Posterior cingulate gyrus (tissue), 11 donors: ENCODE results near the gene MAGIX.

ENCODE experiments used
- DNase-seq, 10 donors: peaks; one replicate each; pipeline versions ENCODE4 v3.0.0 to v3.0.0-alpha.2; 2020 to 2021; ENCODE audit warnings: mixed read lengths in 3 of 10
- intact Hi-C: fragments of 100-400 bp; cut with DNase I; formaldehyde crosslinking; loops from one replicate; pipeline ENCODE4 v1.15.1; 2023

The MAGIX gene

DNA sequence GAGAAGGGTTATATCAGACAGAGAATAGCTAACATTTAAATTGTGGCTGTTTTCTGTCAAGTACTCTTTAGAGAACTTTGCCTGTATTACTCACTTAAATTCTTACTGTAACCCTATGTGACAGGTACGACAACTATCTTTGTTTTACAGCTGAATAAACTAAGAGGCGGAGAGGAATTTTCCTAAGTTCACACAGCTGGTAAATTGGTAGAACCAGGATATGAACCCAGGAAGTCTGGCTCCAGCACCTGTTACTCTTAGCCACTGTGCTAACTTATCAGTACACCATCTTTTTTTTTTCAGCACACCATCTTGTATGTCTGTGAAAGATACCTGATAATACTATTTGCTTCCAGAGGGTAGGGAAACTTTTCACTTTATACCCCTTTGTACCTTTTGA is 39.5 kb downstream of the MAGIX start:
- no peak for DNase-seq
- intact Hi-C loops = no loop called here

DNA sequence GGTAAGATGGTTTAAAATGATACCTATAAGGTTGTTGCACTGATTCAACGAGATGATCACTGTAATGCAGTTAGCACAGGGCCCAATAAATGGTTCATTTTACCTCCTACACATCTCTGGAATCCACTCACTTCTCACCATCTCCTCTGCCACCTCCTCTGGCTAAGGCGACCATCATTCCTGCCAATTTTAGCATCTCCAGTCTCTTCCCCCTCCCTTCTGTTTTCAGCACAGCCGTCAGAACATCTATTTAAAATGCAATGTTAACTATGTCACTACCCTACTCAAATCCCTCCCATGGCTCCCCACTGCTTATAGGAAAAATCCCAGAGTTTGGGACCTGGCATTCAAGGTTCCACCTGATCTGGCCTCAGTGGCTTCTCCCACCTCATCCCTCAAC is 41.0 kb downstream of the MAGIX start:
- intact Hi-C loops = no loop called here

DNA sequence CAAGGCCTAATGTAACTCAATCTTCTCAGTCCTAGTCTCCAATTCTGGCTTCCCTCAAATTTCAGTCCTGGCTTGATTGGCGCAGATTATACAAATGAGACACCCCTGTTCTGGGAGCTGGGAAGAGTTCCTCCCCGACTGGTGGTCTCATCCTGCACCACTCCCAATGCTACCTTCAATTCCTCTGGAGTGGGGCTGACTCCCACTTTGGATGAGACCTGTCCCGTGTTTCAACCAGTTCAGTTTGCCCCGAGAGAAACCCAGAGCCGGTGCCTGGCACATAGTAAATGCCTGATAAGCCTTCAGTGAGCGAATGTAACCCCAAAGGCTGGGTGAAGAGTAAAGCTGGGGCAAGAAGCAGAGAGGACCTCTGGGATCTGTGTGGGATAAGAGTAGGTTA is 41.5 kb downstream of the MAGIX start:
- DNase-seq = peak in 2 of 10 donors; percentile 66 to 79
- intact Hi-C loops = no loop called here

More for the DNA sequence above, 41.0 kb downstream of the MAGIX start:
- DNase-seq = peak in 1 of 10 donors; percentile 14

DNA sequence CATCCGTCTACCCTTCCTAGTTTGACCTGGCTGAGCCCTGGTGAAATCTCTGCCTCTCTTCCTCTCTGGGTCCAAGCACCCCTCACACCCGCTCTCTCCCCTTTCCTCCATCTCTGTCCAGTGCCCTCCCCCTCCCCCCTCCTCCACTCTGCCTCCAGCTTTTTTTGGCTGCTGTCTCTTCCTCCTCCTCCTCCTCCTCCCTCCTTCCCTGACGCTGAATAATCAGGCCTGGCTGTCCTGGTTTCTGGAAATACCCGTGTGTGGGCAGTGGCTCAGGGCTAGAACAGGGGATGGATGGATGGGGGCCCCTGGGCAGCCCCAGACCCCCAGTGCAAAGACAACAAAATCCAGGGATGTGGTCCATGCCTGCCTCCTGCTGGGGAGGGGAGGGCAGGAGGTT is 42.2 kb downstream of the MAGIX start:
- intact Hi-C loops = no loop called here
- DNase-seq = peak in 3 of 10 donors; percentile 41 to 89 (median 68)

DNA sequence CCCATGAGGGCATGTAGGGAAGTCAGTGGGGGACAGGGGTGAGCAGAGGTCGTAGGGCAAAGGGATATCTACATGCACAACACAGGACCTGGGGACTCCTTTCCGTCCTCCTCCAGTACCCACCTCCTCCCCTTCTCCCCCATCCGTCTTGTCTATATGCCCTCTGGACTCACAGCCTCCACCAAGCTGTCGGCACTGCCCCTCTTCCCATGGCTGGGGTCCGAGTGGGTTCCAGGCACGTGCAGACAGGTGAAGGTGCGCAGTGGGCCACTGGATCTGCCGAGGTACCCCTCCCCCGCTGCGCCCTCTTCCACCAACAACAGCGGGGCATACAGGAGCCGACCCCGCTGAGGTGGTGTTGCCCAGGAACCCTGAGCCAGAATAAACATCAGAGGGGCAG is 42.9 kb downstream of the MAGIX start:
- intact Hi-C loops = no loop called here
- peak in 2 of 10 donors; percentile 45 to 66 for DNase-seq

DNA sequence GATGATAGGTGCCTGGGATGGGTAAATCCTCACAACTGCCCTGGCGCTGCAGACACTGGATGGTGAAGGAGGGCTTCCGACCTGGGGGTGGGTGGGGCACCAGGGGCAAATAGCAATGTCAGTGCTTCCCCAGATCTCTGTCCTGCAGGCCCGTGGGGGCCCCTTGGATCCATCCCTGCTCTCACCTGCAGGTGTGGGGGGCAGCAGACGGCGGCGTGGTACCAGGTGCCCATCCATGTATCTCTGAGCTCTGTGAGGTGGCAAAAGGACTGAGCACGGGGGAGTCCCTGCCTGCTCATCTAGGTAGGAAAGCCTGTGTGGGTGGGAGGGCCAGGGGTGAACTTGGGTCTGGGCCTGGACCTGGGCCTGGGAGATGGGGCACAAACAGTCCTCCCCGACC is 44.0 kb downstream of the MAGIX start:
- DNase-seq = peak in 1 of 10 donors; percentile 16
- intact Hi-C loops = no loop called here

DNA sequence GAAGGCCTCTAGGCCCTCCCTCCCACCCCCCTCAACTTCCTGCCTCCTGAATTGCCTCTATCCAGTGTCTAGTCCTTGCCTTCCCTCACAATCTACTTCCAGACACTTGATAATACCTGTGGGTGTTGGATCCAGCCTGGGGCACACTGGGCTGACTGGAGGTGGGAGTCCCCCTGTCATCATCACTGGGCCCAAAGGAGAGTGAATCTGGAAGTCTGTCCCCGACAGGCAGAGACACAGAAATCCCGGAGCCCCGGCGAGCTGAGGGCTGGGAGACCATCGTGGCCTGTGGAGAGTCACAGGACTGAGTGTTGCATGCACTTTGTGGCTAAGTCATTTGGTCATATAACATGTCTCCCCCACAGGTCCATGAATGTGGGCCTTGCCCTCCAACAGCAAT is 45.8 kb downstream of the MAGIX start:
- DNase-seq = peak in 2 of 10 donors; percentile 54 to 66
- intact Hi-C loops = no loop called here

DNA sequence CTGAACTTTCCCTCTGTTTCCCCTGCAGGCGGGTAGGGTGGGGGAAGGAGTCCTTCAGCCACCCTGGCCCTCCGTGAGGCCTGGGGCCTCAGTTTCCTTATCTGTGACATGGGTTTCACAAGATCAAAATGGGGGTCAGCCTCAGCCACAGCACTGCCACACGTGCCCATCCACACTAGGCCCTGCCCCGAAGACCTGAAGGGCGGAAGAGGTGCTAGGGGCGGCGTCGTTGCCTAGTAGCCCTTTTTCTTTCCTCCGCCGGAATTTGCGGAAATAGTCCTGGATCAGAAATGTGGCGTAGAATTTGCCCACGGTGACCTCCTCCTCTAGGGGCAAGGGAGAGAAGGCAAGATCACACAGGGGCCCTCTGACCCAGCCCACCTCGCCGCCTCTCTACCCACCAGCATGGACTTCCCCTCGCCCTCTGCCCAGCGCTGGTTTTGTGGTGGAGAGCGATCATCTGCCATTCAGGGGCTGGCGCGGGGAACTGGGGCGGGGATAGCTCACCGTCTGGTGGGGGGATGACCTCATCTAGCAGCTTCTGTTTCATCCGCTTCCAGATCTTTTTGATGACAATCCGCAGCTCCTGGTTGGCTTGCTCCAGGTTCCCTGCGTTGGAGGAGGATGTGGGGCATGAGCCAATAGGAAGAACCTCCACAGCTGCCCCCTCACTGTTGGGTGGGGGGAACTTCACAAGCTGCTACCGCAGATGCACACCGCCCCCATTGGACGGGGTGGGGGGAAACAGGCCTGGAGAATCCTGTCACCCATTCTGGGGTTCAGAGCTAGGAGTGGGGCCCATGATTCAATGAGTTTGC is 47.1 kb downstream of the MAGIX start:
- intact Hi-C loops = no loop called here
- peak in 6 of 10 donors; percentile 40 to 90 (median 44) for DNase-seq

DNA sequence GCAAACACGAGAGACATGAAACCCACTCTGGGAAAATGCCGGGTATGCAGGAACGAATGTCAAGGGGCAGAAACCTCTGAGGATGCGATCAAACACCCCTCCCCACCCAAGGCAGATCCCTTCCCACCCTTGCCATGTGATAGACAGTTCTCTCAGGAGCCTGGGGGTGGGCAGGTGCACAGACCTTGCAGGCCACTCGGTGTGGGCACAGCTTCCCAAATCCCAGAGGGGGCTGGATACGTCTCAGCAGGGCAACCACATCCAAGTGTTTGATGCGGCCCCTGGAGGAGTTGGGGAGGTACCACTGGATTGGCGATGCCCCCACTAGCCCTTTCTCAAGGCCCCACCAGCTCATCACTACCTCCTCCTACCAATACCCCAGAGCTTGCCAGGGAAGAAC is 47.8 kb downstream of the MAGIX start:
- intact Hi-C loops = no loop called here
- peak in 1 of 10 donors; percentile 52 for DNase-seq

DNA sequence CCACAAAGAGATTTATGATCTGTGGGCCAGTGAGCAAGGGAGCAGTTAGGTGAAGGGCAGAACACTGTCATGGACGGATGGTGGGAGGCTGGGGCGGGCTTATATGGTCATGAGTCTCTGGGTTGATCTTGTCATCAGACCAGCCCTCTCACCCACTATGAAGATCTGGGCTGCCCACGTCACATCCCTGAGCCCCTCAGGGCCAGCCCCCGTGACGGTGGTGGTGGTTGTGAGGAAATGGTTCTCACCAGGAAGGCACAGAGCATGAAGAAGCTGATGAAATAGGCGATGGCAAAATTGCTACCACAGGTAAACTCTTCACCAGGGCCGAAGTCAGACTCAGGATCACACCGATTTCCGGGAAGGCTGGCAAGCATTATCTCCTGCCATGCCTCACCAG is 48.5 kb downstream of the MAGIX start:
- peak in 1 of 10 donors; percentile 70 for DNase-seq
- intact Hi-C loops = no loop called here

DNA sequence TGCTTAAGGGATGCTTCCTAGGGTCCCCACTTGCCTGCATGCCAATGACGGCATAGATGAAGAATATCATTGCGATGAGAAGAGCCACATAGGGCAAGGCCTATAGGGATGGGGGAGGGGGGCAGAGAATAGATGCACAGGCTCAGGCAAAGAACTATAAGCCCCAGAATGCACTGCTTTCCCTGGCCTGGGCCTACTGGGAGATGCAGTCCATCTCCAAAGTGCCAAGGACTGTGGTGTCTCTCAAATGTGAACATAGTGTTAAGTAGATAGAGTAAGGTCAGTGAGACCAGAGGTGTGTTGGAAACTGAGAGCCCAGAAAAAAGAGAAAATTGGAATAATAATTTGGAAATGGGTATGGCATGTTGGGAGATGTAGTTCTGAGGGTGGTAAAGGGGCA is 49.7 kb downstream of the MAGIX start:
- intact Hi-C loops = no loop called here
- no peak for DNase-seq

DNA sequence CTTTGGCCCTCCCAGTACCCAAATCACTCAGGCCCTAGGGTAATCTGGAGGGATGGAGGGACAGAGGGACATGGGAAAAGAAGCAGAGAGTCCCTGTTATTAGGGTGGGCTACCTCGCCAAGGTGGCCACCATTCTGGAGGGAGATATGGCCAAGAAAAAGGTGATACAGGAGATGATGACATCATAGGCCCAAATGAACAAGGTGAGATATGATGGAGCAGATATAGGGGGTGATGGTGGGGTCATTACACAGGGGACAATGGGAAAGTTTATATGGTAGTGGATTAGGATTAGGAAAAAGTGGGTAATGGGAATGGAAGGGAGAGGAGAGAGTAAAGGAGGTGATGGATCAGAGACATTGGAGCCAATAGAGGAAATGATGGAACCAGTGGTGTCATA is 50.3 kb downstream of the MAGIX start:
- intact Hi-C loops = no loop called here
- no peak for DNase-seq

DNA sequence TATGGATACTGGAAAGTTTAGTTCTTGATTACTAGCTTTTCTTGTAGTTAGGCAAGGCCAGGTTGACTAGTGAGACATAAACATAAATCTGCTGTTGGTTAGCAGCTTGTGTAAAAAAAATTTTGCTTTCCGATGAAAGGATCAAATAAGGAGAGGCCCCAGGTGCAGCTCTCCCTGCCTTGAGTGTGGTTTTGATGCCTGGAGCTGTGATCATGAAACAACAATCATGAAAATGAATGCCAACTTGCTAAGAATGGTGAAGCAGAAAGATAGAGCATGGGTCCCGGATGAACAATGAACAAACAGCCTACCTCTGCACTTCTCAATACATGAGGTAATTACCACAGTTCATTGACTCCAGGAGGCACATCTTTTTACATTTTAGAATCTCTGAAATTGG is 51.9 kb downstream of the MAGIX start:
- no peak for DNase-seq
- intact Hi-C loops = no loop called here

DNA sequence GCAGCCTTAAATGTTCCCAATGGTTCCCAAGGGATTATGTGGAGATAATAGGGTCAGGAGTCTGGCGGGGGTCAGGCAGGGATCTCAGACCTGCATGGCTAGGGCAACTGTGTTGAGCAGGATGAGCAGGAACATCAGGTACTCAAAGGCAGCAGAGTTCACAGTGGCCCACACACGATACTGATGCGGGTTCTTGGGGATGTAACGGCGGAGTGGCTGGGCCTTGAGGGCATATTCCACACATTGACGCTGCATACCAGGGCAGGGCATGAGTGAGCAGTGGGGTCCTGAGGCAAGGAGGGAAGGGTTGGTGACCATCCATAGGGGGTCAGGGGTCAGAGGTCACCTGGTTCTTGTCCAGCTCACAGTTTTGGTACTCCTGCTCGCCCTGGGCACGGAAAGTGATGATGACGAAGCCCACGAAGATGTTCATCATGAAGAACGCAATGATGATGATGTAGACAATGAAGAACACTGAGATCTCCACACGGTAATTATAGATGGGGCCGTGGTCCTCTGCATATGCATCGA is 52.5 kb downstream of the MAGIX start:
- peak in 1 of 10 donors; percentile 38 for DNase-seq
- intact Hi-C loops = no loop called here
